HG03460 (cell line): ENCODE data around the gene CDH10.

Experiments used
- ATAC-seq: cut with Tn5 transposase; IDR thresholded peaks from one replicate; pipeline ENCODE4 v1.9.1; 2021; ENCODE audit not compliant: unreplicated experiment

The CDH10 gene

GRCh38 chr5:24491490-24491889 lies 153.3 kb downstream of the CDH10 start:
- no peak for ATAC-seq

DNA sequence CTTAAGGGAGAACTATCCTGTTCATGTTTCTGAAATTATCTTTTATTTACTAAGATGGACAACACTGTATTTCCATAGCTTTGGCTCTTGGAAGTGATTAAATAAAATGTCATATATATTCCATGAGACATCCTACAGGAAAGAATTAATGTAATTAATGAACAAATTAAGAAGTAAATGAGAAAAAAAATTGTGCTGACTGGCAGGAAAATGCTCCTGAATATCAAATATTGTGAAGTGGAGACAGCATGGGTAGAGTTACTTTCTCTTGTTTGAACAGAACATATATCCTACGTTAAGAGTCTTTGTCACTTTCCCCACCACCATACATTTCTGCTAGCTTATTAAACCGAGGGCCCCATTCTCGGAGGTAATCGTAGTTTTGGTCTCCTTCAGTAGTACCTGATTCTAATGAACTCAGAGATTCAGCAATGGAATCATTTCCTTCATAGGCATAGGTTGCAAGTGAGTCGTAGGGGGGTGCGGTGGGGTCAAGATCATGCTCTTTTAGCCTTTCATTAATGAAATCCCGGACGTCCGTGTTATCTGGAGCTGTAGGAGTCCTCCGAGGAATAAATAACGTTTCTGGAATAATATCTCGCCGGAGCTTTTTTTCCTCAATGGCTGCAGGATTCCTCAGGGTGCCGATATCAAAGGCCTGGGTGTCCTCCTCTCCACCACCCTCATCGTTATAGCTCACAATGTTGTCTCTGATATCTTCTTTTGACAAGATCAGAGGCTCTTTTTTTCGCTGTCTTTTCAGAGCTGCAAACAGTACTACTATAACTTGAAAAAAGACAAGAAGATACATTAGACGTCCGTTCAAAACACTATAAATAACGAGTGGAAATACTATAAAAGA lies 157.2 kb downstream of the CDH10 start:
- ATAC-seq: no peak

DNA sequence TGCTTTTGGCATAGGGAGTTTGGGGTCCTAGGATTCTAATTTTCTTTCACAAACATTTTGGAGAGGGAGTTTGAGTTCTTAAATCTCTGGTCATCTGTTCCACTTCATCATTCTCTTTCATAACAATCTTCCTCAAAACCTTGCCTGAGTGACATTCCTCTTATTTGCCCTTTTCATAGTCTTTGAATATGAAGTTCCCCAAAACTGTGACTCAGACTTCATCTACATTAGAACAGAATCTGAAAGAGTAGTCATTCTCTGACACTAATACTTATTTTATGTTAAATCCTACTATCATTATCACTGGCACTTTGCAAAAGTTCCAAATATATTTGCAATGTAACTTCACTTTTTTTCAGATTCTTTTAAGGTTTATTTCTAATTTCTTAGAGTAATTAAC lies 163.8 kb downstream of the CDH10 start:
- ATAC-seq: no peak

DNA sequence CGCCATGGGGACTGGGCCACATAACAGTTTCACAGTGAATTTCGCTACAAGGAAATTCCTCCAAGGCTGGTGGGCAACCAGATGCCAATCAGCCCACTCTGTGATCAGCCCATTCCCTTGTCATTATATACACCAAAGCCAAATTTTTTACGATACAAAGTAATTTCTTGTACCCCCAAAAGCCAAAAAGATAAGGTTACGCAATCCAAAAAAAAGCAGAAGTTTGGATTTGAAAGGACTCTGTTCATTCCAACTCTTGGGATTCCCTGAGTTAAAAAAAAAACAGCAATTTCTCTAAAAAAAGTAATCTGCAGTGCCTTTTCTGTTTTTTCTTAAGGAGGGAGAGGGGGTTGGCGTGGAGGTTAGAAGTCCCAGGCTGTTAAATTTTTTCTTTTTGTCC lies 166.8 kb downstream of the CDH10 start:
- no peak for ATAC-seq

DNA sequence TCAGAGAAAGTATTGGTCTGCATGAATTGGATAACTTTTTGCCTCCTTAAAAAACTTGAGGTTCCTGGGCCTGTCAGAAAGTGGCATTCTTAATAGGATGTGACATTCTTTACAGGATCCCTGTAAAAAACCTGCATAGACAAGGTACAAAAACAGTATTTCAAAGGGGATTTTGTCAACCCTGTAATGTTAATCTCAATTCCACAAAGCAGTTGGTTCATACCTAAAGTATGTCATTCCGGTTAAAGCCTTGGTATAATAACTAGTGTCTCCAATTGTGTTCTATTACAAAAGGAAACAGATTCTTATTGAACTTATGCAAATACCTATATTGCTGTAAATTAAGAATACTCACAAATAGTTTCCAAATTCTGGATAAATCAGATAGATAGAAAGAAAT lies 169.7 kb downstream of the CDH10 start:
- ATAC-seq: no peak

GRCh38 chr5:24474685-24475084 lies 170.1 kb downstream of the CDH10 start:
- no peak for ATAC-seq

- ATAC-seq: no peak
These were observed 172.3 kb downstream of the CDH10 start for GRCh38 chr5:24472518-24472917.

DNA sequence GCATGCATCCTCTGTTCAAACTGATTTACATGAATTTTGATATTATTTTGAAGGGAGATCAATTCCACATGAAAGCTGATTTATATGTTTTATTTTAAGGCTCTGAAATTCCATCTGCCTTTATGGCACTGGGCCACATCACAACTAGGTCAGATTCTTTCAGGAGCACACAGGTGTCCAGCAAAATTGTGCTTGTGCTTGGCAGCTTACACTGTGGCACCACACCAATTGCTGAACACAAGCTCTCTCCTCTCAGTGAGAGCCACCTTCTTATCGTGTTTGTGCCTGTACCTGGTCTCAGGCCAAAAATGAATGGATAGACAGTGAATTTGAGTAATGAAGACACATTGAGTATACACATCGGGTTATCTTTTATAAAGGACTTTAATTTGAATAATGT lies 200.4 kb downstream of the CDH10 start:
- ATAC-seq: no peak

DNA sequence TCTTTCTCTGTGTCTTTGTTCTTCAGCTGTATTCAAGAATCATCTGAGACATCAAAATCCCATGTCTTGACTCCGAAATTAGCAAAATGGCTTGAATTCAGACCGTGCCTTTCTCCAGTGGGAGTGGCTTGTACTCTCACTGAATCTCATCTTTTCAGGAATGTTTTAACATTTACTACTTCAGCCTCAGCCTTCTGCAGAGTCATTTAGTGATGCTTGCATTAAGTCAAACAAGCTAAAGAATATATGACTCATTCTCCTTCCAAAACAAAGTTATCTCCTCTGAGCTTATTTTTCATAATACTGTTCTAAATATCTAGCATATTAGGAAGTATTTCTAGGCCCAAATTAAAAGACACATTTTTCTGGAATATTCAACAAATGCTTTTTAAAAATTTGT lies 205.3 kb downstream of the CDH10 start:
- ATAC-seq: no peak
